GM18505 (cell line): ENCODE data around the gene GLO1.

Experiments
- ATAC-seq: cut with Tn5 transposase; IDR thresholded peaks from one replicate; pipeline ENCODE4 v1.9.1; 2021; ENCODE audit not compliant: unreplicated experiment
- POLR2A ChIP-seq: IDR thresholded peaks from 4 replicates; pipeline ENCODE4 v1.6.1; 2011; ENCODE audit warnings: borderline replicate concordance; ENCODE audit not compliant: insufficient read depth, insufficient read length; ENCODE audit errors: extremely low read depth

GLO1 gene

DNA sequence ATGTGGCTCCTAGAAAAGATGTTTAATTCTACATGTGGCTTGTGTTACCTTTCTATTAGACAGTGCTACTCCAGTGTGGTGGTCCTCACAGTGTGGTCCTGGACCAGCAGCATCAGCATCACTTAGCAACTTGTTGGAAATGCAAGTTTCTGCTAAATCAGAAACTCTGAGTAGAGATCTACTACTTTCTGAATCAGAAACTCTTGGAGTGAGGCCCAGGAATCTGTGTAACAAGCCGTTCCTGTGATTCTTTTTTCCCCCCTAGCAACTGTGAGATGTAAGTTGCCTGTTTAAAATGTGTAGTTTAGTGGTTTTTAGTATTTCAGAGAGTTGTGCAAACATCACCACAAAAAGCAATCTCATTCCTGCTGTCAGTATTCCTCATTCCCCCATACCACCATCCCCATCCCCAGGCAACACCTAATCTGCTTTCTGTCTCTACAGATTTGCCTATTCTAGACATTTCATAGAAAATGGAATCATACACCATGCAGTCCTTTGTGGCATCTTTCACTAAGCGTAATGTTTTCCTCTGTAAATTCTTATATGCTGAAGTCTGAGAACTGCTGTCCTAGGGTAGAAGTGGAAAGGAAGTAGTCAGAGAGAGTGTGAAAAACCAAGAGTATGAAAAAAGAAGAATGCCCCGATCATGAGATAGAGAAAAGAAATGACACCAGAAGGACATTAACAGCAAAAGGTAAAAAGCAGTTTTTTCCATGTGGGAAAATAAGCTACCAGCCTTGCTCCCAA, 44.4 kb downstream of the GLO1 start:
- no peak for TF ChIP-seq POLR2A
- ATAC-seq = no peak

DNA sequence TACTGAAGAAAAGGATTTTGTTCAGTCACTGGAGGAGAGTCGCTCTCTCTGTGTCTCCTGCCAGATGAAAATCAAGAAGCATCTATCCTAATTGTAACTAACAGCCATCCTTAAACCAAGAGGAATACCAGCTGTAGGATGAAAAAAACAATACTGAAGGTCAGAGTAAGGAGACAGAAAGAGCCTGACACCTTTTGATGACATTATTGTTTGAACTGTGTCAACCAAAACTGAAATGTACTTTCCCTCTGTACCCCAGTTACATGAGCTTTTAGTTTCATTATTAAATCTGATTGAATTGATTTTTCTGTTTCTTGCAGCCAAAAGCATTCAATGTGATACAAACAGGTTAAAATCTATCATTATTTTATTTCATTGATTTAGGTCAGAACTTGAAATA, 46.0 kb downstream of the GLO1 start:
- ATAC-seq = no peak
- TF ChIP-seq POLR2A = no peak

DNA sequence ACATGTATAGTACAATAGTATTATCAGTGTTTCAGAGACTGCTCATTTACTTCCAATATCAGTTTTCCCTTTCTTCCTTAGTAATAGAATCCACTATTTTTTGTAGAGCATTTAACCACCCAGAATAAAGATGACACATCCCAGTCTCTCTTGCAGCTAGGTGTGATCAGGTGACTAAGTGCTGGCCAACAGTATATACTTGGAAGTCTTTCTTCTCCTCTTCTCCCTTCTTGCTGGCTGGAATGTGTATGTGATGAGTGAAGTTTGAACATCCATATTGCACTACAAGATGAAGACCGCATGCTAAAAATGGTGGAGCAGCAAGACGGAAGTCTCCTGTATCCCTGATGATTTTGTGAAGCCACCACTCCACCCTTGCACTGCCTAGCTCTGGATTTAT, 48.7 kb downstream of the GLO1 start:
- no peak for TF ChIP-seq POLR2A
- no peak for ATAC-seq

DNA sequence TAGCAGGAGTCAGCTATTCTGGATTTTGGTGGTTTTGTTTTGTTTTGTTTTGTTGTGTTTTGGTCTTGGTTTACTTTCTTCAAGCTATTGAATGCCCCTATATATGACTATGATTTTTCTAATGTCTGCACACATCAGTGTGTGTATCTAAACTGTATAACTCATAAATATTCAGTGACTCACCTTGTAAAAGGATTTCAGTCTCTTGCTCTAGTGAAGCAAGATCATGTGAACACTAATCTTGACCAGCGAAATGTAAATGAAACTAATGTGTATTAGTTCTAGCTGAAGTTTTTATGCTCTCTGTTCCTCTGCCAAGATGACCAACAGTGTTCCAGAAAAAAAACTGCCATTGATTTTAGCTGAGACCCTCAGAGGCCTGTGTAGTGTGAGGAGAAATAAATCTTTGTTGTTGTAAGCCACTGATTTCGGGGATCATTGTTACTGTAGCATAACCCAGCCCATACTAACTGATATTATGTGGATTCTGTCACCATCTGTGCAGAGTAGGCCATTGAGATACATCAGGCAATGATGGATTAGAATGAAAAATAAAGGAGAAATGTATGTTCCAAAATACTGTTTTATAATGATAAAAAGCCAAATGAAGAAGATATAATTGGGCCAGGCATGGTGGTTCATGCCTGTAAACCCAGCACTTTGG, 51.7 kb downstream of the GLO1 start:
- no peak for TF ChIP-seq POLR2A

DNA sequence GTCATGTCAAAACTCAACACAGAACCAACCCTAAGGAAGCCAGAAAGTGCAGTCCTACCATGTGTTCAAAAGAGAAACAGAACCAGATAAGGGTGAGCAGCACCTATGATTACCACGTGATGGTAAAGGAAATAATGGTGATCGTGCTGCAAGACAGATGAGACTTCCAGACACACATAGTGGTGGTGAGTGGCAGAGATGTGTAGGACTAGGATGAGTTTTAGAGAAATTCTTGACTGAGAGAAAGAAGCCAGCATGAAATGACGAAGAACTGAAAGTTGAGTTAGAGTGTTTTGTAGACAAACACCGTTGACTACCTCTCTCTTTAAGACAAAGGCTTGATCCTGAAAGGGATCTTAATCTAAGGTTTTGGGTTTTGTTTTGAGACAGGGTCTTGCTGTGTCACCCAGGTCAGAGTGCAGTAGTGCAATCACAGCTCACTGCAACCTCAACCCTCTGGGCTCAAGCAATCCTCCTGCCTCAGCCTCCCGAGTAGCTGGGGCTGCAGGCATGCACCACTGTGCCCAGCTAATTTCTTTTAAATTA, 52.7 kb downstream of the GLO1 start:
- TF ChIP-seq POLR2A = no peak
- no peak for ATAC-seq

More for the DNA sequence above, 51.7 kb downstream of the GLO1 start:
- ATAC-seq = no peak

DNA sequence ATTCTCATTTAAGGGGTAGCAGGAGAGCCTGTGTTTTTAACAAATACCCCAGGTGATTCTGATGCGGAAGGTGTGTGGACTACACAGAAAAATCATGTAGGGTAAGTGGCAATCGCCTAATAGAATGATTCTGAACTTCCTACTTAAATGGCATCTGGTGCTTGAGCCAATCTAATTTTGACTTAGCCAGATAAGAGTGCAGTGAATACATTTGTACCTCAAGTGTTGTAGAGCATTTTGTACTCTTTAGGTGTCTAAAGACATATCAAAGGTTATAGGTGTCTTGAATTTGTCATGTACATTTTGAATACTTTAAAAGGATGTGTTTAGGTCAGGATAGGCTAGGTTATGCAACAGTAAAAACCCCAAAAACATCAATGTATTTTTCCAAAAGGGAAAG, 53.2 kb downstream of the GLO1 start:
- no peak for ATAC-seq

DNA sequence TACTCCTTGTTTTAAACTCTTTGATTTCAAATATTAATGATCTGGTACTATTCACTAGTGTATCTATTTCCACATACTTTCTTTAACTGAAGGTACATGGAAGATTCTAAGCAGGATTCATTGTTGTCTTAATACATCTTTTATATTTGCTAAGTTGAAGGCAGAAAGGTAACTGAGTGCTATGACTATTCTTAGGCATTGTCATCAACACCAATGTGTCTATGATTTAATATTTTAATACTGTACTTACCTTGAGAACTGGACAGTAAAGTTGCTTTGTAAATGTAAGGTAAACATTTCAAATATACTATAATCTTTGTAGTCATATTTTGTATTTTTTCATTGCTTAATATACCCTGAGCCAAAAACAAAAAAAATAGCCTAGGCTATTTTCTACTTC, 54.3 kb downstream of the GLO1 start:
- no peak for TF ChIP-seq POLR2A
- ATAC-seq = no peak

More for the DNA sequence above, 53.2 kb downstream of the GLO1 start:
- no peak for TF ChIP-seq POLR2A

DNA sequence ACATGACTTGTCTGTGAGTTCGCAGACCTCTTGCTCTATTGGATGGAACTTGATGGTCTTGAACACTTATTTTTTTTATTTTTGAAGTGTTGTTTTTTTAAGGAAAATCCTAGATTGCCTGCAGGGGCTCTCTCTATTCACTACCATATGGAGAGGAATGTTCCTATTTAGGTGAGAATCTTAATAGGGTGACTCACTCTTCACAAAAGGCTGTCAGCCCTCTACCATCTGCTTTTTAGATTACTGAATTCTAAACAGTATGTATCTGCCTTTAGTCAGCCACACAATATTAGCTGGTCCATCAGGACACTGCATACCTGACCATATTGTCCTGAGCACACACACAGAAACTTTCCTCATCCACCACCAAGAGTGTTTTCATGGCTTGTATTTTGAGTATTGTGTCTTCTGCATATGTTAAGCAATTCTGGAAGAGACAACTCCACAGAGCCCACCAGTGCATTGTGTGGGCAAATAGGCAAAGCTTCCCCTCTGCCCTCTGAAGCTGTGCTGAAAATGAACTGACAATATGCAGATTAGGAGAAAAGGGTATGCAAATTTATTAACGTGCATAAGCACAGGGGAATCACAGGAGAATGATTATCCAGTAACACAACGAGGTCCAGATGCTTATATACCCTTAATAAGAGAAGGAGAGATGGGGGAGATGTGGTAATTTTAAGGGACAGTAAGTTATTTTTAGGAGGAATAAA, 56.6 kb downstream of the GLO1 start:
- no peak for TF ChIP-seq POLR2A
- ATAC-seq = no peak

DNA sequence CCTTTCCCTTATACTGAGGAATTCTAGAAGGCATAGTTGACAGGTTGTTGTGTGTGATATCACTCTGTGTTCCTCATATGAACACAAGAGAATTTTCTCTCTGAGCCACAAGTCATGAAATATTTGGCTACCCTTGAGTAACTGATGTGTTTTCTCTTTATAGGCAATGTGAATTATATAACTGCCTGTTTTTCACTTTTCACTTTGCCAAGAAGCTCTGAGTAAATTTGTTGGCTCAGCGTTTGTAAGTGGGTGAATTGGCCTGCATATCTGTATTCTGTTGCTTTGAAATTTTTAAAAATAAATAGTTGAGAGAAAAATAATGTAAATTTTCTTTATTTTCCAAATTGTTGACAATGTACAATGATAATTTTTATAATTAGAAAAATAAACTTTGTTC, 58.0 kb downstream of the GLO1 start:
- TF ChIP-seq POLR2A = no peak
- no peak for ATAC-seq

DNA sequence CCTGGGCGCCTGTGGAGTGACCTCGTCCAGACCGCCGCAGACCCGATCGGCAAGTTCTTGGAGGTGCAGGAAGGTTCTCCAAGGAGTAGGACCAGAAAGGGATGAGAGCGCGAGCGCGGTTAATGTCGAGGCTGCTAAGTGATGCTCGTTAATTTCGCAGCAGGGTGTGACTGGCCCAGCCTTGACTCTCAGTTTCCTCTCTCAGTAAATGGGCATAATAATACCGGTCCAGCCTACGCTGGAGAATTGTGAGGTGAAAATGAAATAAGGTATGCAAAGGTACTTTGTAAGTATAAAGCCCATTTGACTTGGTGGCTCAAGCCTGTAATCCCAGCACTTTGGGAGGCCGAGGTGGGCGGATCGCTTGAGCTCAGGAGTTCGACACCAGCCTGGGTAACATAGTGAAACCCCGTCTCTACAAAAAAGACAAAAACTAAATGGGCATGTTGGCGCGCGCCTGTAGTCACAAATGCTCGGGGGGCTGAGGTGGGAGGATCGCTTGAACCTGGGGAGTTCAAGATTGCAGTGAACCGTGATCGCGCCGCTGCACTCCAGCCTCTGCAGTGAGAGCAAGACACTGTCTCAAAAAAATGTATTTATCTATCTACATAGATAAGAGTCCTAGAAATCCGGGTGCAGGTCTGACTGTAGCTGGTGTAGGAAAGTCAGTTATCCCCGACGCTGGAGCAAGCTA, 62.6 kb downstream of the GLO1 start:
- no peak for ATAC-seq
- TF ChIP-seq POLR2A = no peak

DNA sequence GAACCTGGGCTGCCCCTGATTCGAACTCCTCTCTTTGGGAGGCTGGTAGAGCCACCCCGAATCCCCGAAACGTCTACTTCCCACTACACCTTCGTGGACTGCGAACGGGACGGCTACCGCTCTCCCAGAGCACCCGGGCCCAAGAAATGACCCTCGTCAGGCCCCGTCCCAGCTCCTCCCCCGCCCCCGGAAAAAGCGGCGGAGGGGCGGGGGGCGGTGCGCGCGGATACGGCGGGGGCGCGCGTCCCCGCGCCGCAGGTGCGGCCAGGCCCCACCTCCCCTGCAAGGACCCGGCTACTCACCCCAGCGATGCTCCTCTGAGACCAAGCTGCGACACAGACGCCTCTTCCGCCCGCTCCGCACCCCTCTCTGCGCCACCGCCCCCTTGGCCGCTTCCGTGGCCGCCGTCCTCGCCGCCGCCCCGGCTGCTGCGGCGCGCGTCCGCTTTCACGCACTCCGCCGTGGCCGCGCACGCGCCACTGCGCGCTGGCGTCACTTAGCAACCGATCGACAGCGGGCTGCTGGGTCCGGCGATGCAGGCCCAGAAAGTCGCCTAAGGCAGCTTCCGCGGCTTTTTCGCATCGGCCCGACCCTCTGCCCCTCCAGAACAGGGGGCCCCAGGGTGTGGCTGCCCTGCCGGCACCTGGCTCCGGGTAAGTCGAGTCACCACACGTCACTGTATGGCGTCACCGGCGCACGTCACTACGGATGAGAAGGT, 63.3 kb downstream of the GLO1 start, which contains the start of gene BTBD9:
BTBD9 (minus strand) TSS at position 432 of the 718 bp plus-strand sequence.
- ATAC-seq = peak; percentile 82
- TF ChIP-seq POLR2A = peak; percentile 75

DNA sequence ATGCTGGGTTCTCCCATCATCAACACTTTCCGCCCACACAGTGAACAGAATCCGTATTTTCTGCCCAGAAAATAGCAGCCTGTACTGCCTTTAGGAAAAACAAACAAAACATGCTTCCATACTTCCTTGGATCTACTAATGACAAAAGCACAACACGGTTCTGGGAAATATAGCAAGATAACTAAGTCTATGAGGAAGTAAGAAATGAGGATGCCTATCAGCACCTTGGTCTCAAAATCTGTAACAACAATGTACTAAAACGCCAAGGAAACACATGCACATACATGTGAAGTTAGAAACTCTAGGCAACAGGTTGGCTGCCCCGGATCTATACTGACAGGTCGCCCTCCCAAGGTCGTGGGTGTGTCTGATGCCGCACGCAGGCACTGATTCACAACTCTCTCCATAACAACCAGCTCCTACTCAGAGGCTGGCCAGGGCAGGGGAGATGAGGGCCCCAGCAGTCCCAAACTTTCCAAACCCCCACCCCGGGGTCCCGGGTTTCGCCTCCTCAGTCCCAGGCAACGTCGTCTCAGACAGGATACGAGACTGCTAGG, 63.9 kb downstream of the GLO1 start:
- no peak for TF ChIP-seq POLR2A
- peak; percentile 19 for ATAC-seq
